Astrocyte of the hippocampus (primary cell): Measurements from ENCODE around the gene CCDC194.

ENCODE experiments used
- DNase-seq: peaks from one replicate; pipeline ENCODE4 v3.0.0; 2011; ENCODE audit warnings: low read depth, low spot score

Gene CCDC194

GRCh38 chr19:17406046-17406886 is 12.3 kb upstream of the CCDC194 start:
- DNase-seq, result peak; percentile 84

GRCh38 chr19:17405250-17406045 is 11.5 kb upstream of the CCDC194 start, which contains the start of gene BST2:
Gene BST2 (minus strand): TSS chr19:17405630. CDS start chr19:17405575, 55 bp downstream.
- DNase-seq, result peak; percentile 76

GRCh38 chr19:17404621-17405249 is 10.7 kb upstream of the CCDC194 start:
- DNase-seq, result no peak

GRCh38 chr19:17404015-17404414 is 10.0 kb upstream of the CCDC194 start:
- no peak for DNase-seq

GRCh38 chr19:17402982-17403855 is 9.2 kb upstream of the CCDC194 start:
- no peak for DNase-seq

- DNase-seq, result no peak
Observed at GRCh38 chr19:17401628-17402027, 7.6 kb upstream of the CCDC194 start.

GRCh38 chr19:17398902-17399527 is 5.0 kb upstream of the CCDC194 start:
- DNase-seq, result no peak

GRCh38 chr19:17394891-17395415 is 957 bp upstream of the CCDC194 start:
- DNase-seq, result peak; percentile 72

GRCh38 chr19:17393002-17393401 is 994 bp downstream of the CCDC194 start:
- DNase-seq, result no peak

GRCh38 chr19:17391371-17392151 is 2.4 kb downstream of the CCDC194 start:
- no peak for DNase-seq

GRCh38 chr19:17390665-17391370 is 3.2 kb downstream of the CCDC194 start:
- peak; percentile 98 for DNase-seq

GRCh38 chr19:17389957-17390664 is 3.9 kb downstream of the CCDC194 start:
- peak; percentile 37 for DNase-seq

GRCh38 chr19:17389288-17389687 is 4.7 kb downstream of the CCDC194 start:
- DNase-seq, result no peak

GRCh38 chr19:17385878-17386611 is 8.0 kb downstream of the CCDC194 start:
- peak; percentile 75 for DNase-seq

GRCh38 chr19:17380426-17381138 is 13.4 kb downstream of the CCDC194 start:
- DNase-seq, result no peak

GRCh38 chr19:17379221-17379631 is 14.8 kb downstream of the CCDC194 start:
- DNase-seq, result no peak

GRCh38 chr19:17378271-17378670 is 15.7 kb downstream of the CCDC194 start:
- no peak for DNase-seq
